SK-N-MC (cell line): ENCODE results near the gene PDE4B.

Experiments
- EZH2 ChIP-seq: fragments of 200-600 bp; sonication (generic); IDR thresholded peaks from one replicate; pipeline ENCODE4 v1.6.1; 2017; ENCODE audit warnings: antibody characterized with exemption
- POLR2AphosphoS5 ChIP-seq: IDR thresholded peaks from 2 replicates; pipeline ENCODE4 v1.6.1; 2012; ENCODE audit warnings: mild to moderate bottlenecking, low read depth, low read length, borderline replicate concordance

DNA sequence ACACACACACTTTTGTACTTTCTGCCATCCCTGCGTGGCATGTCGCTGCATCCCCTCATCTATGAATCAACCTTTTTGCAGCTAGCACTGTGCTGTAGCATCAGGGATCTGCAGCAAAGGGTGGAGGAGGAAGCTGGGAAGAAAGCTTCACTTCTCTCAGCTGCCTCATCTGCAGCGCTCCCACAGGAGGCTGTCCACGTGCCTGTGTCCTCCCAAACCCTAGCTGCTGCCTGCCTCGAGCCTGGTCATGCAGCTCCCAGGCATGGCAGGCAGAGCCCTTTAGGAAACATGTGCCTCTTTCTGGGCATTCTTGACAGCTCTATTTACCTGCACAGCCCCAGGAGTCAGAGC lies 479.2 kb downstream of the PDE4B start:
- TF ChIP-seq POLR2AphosphoS5 = no peak
- no peak for TF ChIP-seq EZH2
